Right renal cortex interstitium (tissue), 3 donors: Measurements from ENCODE around the gene FTO. TPM values are rescaled to one million over a fixed set of nuclear protein-coding genes. Genes with fewer than 3 reads are reported as not detected.

Experiments
- DNase-seq, 3 donors: peaks; one replicate each; pipeline ENCODE4 v3.0.0-alpha.2; 2013; ENCODE audit warnings: low read depth in 3 of 3, low spot score in 2 of 3
- polyA plus RNA-seq, 3 donors: library from polyadenylated mRNA; unstranded; fragments of 120-200 nt; gene quantifications; one replicate each; pipeline ENCODE4 v1.2.1, GENCODE V29; 2013; ENCODE audit not compliant: insufficient read length in 3 of 3

The FTO gene
- polyA plus RNA-seq, 3 donors: 91.4 to 104 (median 92.7) TPM

DNA sequence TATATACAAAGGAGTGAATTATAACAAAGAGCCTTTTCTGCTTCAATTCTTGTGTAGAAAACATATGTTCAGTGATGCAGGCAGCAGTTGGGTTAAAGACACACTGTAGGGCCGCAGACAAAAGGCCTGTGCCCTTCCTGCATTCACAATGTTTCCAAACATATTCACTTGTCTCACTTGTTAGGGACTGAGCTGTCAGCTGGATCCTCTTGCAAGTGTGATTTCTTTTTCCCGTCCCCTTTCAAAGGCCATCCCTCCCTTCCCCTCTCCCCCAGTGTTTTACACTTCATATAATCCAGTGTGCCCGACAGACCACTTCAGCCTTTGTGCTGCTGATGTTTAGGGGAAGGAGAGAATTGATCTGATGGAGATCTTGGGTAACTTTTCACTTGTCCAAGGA, 217.0 kb downstream of the FTO start:
- no peak for DNase-seq

DNA sequence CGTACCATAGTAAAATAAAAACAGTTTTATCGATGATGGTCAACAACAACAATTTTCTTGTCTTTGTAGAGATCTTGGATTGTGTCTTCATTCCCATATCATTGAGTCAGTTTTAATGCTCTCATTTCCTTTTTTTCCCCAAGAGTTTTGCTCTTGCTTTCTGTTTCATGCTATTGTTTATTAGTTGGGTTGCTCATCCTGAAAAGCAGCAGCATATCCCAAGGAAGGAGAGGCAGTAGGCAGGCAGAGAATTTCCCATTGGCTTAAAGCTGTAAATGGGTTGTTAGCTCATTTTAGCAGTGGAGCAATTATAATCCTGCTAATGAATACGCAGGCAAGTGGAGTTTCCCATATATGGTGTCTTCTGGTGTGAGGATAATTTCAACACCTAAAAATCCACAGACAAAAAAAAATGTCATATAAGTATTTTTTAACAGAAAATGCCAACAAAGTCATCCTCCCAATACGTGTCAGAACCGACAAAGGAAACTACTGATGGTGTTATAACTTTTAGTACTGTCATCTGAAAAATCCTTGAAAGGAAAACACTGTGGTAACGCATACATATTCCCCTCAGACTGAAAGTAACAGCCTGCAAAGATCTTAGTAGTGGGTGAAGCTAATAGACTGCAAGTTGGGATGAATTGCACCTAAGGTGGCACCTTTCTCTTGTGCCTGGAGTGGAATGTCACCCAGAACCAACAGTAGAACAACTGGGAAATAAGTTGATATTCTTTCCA, 218.3 kb downstream of the FTO start:
- DNase-seq: no peak

DNA sequence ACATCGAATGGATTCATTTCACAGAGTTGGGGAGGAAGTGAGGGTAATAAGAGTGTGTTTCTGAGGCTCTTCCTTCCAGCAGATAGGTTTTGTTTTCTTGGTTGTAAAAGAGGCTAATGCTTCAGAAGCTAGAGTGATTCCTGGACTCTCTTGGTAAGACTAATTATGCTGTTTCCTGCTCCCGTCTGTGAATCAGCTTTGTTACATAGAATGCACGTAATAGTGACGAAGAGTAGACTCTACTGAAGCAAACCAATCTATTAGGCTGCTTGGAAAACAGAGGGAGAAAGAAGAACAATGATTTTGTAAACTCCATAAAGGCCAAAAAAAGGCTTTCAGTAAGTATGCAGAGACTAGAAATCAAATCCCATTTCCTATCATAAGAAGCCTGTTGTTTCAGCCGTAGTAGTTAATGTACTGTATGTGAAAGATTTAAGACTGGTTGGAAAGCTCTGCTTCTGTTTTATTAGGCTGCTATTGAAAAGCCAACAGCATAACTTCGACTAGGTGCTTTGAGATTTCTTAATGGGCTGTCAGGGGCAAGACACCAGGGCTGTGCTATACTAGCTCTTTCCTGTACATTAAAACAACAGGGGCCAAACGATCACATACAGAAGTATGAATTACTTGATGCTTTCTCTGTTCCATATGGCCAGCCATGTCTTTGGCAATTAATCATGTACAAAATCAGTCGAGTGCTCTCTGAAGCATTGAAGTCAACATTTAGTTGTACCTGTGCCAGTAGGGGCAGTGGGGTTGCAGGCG, 219.0 kb downstream of the FTO start:
- peak; percentile 55 to 74 (median 63) for DNase-seq

DNA sequence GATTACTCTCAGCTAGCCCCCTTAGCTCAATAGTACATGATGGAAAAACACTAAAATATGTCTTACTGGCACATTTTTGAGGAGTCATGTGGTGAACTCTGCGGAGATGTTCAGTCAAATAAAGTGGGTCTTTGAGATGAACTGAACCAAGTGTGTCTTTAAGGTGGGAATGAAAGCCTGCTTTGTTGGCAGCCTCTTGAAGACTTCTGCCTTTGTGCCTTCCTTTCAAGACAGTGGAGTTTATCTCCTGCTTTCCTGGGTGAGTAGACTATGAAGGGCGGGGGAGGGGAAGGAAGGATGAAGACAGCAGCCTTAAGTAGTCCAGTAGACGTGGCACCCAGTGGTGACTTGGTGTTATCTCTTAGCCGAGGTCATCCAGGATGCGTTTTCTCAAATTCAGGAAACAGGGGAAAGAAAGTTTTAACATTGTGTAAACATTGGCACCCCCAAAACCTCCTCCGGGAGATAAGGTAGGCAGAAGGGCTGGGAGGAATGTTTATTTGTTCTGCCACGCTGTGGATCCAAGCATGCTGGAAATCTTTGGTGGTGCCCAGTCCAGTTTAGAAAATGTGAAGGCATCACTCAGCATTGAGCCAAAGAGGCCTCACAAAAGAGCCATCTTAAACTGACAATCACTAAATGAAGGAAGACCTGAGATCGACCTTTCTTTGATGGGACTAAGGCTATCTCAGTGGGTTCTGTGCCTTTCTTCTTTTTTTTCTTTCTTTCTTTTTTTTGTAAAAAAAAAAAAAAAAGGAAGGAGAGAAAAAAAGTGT, 220.6 kb downstream of the FTO start:
- no peak for DNase-seq

DNA sequence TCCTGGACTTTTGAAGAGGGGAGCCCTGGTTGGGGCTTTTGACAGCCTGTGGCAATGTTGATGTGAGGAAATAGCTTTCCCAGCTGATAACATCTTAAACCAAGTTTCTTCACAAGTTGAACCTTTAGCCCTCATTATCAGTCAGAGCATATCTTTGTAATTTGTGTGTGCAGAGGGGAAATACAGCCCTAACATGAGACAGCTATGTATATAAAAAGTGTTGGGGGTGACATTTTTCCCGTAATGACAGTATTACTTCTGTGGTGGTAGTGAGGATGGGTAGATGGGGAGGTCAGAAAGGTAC, 221.1 kb downstream of the FTO start:
- no peak for DNase-seq

DNA sequence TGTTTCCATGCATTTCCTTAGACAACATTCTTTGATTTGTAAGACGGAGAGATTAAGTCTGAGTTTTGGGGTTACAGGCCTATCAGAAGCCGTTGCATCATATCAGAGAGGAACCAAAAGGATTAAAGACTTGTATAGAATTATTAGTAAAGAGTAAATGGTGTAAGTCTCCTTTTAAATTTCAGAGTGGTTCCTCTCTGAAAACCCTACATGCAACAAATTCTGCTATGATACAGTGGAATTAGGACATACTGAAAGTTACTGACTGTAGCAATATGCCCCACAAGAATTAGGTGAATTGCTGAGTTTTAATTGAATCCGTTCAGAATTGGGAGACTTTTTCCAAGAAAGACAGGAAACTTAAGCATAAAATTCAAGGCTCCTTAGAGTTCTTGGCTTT, 221.6 kb downstream of the FTO start:
- DNase-seq: no peak

DNA sequence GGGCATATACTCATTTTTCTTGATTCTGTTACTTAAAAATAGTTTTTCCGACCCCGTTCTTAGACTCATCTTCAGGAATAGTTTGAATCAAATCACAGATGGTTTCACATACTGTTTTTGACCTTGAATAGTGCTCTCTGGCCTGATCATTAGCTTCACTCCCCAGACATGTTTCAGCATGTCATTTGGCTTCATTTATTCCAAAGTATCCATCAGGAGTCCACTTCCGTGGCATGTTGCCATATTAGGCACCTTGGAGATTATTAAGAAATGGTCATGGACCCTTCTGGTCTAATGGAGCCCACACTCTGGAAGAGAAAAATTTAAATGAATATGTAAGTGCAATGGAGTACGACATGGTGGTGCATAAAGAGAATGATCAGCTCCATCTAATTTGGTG, 222.3 kb downstream of the FTO start:
- no peak for DNase-seq

DNA sequence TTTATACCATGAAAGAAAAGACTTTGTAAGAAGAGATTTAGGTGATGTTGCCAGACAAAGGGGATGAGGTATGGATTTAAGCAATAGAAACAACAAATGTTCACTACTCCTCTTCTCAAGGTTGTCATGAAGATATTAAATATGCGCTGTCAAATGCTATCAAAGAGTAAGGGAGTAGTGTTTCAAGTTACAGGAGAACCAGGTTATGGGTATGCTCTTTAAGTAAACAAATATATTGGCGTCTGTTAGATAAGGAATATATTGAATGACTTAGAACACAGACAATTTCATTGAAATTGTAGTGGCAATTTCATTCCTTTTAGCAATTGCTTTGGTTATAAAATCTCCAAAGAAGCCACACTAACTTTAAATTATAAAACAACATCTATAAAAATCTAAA, 229.0 kb downstream of the FTO start:
- no peak for DNase-seq

DNA sequence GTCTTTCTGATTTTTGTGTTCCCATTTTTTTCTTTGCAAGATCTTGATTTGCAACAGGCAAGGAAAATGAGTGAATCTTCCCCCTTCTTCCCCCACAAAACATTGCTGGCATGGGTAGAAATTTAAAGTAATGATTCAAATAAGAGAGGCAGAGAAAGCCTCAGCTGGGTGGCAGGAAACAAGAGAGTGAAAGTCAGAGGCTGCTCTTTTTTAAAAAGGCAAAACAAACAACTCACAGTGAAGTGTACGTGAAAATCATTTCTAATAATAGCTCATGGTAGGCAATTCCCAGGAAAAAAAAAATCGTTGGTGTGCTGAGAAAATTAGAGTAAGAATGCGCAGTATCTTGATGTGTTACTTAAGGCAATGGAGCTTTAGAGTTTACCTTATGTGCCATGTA, 229.5 kb downstream of the FTO start:
- DNase-seq: no peak

DNA sequence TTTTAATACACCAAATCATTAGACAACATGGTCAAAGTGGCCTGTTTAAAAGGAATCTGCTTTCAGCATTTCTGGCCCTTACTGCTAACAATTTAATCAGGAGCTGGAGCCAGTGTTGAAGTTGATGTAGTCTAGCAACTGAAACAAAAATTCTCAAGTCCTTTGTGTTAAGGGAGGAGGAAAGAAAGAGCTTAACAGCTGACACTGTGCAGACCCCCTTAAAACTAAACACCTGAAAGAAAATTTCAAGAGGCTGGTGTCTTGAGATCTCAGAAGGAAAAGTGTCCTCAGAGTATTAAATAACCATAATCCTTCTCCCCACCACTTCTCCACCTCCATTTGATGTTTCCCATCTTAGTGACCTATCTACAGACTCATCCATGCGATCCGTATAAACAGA, 232.1 kb downstream of the FTO start:
- no peak for DNase-seq

DNA sequence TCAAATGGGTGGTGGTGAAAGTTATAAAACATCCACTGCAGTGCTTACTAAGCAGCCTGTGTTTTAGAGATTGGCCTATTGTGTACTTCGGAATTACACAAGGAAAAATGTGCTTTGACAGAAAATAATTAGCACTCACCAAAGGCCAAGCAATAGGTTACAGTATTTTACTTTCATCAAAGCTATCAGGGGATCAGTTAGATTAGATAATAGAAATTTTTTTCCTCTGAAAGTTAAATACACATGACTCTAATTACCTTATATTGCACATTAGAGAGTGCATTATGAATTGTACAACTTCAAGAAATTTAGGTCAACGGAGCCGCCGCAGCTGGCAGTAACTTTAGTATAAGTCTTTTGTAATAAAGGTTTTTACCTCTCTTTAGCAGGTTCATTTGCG, 232.6 kb downstream of the FTO start:
- DNase-seq: no peak

DNA sequence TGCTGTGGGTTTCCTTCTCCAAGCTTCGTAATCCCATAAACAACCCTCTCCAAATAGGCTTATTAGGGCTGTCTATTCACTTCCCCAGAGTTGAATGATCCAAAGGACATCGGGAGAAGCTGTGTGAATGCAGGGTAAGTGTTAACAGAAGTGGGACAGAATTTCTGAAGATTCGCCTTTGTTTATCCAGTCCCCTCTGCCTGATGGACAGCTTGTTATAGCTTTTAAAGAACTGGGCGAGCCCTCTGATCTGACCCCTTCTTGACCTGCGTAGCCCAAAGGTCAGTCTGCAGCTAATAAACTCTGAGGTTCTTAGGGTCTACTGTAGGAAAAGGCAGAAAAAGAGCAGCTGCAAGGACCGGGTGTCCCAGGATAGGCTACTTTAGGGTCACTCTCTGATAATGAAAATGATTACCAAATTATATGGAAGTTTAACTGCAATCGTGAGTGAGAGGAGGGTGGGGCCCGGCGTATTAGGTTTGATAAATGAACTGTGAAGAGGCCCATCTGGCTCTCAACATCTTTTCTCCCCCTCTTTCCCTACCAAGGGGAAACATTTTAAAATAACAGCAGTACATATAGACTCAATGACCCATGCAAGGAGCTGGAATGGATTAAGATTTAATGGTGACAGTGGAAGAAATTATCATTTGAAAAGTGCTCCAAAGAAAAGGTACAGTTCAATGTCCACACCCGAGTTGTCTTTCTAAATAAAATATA, 233.4 kb downstream of the FTO start:
- DNase-seq: no peak

DNA sequence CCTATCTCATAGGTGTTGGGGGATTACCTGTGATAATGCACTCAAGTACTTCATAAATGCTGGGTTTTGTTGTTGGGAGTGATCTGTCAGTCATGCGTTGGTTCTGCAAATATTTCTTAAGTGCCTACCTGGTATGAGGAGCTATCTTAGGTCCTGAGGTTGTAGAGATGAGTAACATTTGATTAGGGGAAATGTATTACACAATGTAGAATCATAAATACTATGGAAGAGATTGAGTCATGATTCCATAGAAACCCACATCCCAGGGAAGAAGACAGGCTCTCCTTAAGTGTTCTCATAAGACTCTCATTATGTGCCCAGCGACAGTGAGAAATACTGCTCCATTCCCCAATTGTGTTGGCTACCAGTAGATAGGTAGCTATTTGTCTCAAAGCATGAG, 240.1 kb downstream of the FTO start:
- no peak for DNase-seq

DNA sequence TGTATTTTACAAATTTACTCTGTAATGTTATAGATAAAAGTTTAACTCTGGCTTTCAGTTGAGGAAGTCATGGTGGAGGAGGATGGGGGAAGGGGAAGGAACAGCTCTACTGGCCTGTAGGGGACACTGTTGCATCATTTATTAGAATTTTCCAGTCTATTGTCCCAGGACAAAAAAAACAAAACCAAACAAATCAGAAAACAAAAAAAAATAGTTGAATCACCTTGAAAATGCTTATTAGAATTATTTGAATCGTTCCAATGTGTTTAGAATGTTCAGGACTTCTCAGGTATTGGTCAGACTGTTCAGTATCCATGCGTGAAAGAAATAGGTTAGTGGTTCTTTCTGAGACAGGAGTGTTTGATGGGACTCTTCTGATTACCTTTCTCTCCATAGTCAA, 242.0 kb downstream of the FTO start:
- DNase-seq: no peak

DNA sequence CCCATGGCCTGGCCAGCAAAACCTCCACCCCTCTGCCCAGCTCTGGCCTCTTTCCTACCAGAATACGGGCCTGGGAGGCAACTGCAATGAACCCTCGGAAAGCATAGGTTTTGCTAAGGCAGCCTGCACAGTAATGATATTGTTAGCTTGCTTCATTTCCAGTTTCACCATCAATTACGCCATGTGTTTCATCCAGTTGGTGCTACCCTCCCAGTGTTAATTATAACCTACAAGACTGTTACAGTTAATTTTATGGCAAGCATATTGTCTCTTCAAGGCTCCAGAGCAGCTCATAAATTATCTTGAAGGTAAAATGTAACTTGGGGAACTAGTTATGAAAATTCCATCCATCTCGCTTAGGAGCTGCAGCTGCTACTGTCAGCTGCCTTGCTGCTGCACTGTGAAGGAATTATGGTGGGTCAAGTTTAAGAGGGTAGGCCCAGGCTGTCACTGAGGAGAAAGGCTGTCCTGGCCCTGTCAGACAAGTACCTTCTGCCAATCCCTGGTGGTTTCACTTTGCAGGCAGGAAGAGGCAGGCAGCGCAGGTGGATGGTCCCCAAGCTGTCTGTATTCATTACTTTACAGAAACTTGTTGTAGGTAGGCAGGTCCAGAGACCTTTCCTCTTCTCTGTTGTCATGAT, 242.9 kb downstream of the FTO start:
- no peak for DNase-seq

DNA sequence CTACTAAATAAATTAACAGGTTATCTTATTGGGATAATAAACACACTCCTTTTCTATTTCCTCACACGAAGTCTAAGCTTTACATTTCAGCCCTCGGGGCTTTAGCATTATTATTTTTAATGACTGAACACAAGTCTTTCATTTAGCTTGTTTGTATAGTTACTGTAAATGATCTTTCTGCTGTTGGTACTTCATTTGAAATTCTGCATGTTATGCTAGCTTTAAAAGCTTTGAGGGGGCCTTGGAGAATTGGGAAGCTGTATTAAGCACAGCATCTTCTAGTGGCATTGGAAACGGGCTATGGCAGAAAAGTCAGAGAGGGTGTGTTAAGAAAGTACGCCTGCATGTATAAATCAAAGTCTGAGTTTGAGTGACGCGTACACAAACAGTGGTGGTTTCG, 243.7 kb downstream of the FTO start:
- no peak for DNase-seq

DNA sequence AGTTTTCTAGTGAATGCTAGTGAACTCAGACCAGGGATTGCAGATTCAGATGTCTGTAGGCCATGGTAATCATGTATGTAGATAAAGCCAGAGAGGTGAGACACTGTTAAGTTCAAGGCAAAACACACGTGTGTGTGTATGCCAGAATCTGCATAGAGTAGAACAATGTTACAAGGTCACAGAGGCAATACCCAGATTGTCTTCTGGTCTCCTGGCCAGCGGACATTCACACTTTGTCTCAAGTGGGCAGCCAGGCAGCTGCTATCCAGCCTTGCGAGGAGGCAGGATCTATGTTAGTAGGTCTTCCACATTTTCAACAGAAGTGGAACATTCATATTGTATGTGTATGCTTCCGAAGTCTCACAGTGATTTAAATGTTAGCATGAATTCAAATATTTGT, 244.4 kb downstream of the FTO start:
- DNase-seq: no peak

DNA sequence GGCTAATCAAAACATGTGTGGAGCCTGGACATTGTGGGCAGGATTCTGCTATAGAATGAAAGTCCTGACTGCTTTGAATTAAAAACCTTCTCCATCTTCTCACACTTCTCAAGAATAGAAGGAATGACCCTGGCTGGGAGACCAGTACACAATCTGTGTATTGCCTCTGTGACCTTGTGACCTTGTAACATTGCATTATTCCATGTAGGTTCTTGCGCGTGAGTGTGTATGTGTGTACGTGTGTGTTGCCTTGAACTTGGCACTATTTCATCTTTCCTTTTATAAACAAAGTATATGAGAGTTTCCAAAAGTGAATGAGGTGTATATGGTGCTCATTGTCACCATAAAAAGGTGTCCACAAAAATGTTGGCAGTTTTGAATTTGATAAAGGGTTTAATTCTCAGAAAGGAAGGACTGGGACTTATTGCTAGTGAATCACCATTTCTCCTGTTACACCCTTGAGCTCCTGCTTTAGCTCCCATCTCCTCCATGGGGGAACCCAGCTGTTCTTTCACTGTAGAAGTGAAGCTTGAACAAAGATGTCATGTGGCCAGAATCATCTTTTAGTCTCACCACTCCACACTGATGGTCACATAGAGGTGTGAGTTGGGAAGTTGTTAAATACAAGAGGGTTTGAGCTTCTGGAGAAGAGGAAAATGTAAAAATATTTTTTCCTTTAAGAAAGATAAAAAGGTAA, 244.9 kb downstream of the FTO start:
- no peak for DNase-seq

DNA sequence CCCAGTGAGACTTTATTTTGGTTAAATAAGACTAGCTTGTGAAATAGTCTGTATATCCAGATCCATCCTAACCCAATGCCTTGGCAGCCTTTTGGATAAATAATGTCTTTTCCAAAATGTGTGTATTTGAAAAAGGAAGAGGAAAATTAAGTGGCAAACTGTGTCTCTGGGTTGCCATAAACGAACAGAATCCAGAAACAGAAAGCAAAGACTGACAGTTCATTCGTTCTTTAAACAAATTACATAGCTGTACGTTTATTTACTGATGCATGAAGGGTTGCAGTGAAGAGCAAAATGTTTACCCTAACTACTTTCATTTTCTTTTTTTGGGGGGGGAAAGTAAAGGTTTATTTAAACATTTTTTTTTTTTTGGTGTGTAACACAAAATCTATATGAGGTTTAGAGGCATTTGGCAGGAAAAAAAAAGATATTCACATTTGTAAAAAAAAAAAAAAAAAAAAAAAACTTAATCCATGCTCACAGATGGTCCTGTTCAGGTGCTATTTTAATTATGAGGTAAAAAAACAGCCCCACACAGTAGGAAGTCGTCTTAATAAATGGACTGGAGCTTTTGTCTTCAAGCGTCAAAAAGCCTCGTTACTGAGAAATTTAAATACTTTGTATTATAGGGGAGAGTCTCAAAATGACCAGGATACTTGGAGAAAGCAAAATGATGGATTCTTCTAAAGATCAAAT, 245.9 kb downstream of the FTO start:
- DNase-seq: no peak

DNA sequence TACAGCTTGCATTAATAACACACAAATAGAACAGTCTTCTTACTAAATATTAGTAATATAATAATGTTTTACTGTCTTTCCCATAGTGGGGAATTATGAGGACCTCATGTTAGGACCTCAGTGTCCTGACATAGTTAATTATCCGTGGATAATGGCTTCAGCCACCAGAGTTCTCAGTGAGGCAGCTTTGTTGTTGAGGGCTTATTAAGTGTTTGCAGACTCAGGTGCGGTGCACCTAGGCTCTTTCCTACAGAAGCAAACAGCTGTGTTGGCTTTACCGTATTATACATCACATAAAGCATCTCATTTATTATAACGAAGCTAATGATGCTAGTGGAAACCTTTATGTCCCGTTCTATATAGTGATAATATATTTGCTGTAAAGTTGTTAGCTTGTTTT, 246.7 kb downstream of the FTO start:
- no peak for DNase-seq
